IMR-90 (cell line): ENCODE data around the gene FOXF1. TPM values are rescaled to one million over a fixed set of nuclear protein-coding genes. Genes with fewer than 3 reads are reported as not detected.

ENCODE experiments used
- ATAC-seq: fragments of 200-7000 bp; cut with Tn5 transposase; 2 replicates; pipeline ENCODE4 v1.9.1; 2020; ENCODE audit warnings: low read depth, mild to moderate bottlenecking, moderate library complexity
- BruUV-seq: library from RNA; stranded (reverse); fragments of 400-500 nt; replicated peaks from 2 replicates; lab custom pipeline; 2021; lab: Mats Ljungman, UMichigan
- CTCF ChIA-PET: fragments of 300-600 bp; formaldehyde crosslinking; extraction: SDS; loops from one replicate; lab custom pipeline; 2021; ENCODE audit warnings: antibody characterized with exemption; lab: Yijun Ruan, JAX
- POLR2A ChIA-PET: fragments of 300-600 bp; sonication (Branson Sonifier 250); formaldehyde crosslinking; loops from one replicate; lab custom pipeline; 2022; ENCODE audit warnings: antibody characterized with exemption; ENCODE audit not compliant: unreplicated experiment; lab: Charles Lee
- DNase-seq: peaks from one replicate; pipeline ENCODE4 v3.0.0; 2013
- H2AFZ ChIP-seq: replicated peaks from 2 replicates; pipeline ENCODE3; 2013; ENCODE audit warnings: low read length, mild to moderate bottlenecking; ENCODE audit not compliant: poor library complexity
- H2AK5ac ChIP-seq: 2 replicates; pipeline ENCODE4 v1.6.1; 2013; ENCODE audit warnings: low read depth, low read length, inconsistent platforms
- H2AK9ac ChIP-seq: replicated peaks from 2 replicates; pipeline ENCODE3; 2013; ENCODE audit warnings: mild to moderate bottlenecking, low read depth, low read length, moderate library complexity; ENCODE audit not compliant: poor library complexity
- H2BK120ac ChIP-seq: 2 replicates; pipeline ENCODE4 v1.6.1; 2013; ENCODE audit warnings: low read depth, low read length, inconsistent platforms
- H2BK15ac ChIP-seq: 3 replicates; pipeline ENCODE4 v1.6.1; 2013; ENCODE audit warnings: low read depth, low read length, inconsistent platforms
- H2BK20ac ChIP-seq: 2 replicates; pipeline ENCODE4 v1.6.1; 2013; ENCODE audit warnings: low read depth, mild to moderate bottlenecking, inconsistent platforms, low read length, moderate library complexity
- H2BK5ac ChIP-seq: 2 replicates; pipeline ENCODE4 v1.6.1; 2013; ENCODE audit warnings: mild to moderate bottlenecking, low read depth, low read length, inconsistent platforms; ENCODE audit not compliant: poor library complexity, severe bottlenecking
- H3K14ac ChIP-seq: replicated peaks from 2 replicates; pipeline ENCODE4 v1.6.1; 2013; ENCODE audit warnings: low read depth, low read length, inconsistent platforms
- H3K18ac ChIP-seq: 2 replicates; pipeline ENCODE4 v1.6.1; 2013; ENCODE audit warnings: low read depth, low read length, control low read depth
- H3K23ac ChIP-seq: 2 replicates; pipeline ENCODE4 v1.6.1; 2013; ENCODE audit warnings: low read depth, low read length, inconsistent platforms
- H3K27ac ChIP-seq: 2 replicates; pipeline ENCODE4 v1.5.1; 2013; ENCODE audit warnings: mild to moderate bottlenecking, control low read depth, low read length; ENCODE audit not compliant: insufficient read depth
- H3K27me3 ChIP-seq: 2 replicates; pipeline ENCODE4 v1.6.1; 2013; ENCODE audit warnings: low read length; ENCODE audit not compliant: control insufficient read depth, insufficient read depth
- H3K36me3 ChIP-seq: 2 replicates; pipeline ENCODE4 v1.6.1; 2013; ENCODE audit warnings: low read length, mixed read lengths; ENCODE audit not compliant: control insufficient read depth, insufficient read depth
- H3K4ac ChIP-seq: 2 replicates; pipeline ENCODE4 v1.6.1; 2013; ENCODE audit warnings: low read depth, low read length, inconsistent platforms
- H3K4me1 ChIP-seq: 2 replicates; pipeline ENCODE4 v1.6.1; 2013; ENCODE audit warnings: low read length, mixed read lengths; ENCODE audit not compliant: control insufficient read depth, insufficient read depth
- H3K4me2 ChIP-seq: 2 replicates; pipeline ENCODE4 v1.6.1; 2013; ENCODE audit warnings: low read depth, mild to moderate bottlenecking, control low read depth, low read length, moderate library complexity
- H3K4me3 ChIP-seq: 2 replicates; pipeline ENCODE4 v1.5.1; 2013; ENCODE audit warnings: low read depth, mild to moderate bottlenecking, control low read depth, low read length, moderate library complexity; ENCODE audit not compliant: insufficient read depth
- H3K56ac ChIP-seq: 2 replicates; pipeline ENCODE4 v1.6.1; 2013; ENCODE audit warnings: low read length, inconsistent platforms; ENCODE audit not compliant: insufficient read depth; ENCODE audit errors: extremely low read depth
- H3K79me1 ChIP-seq, 2 experiments: 2 replicates each; pipeline ENCODE4 v1.6.1; 2013; ENCODE audit warnings: low read length in 2 of 2, inconsistent platforms in 1 of 2, low read depth in 1 of 2
- H3K9ac ChIP-seq: 2 replicates; pipeline ENCODE4 v1.6.1; 2013; ENCODE audit warnings: low read depth, low read length, control low read depth
- H3K9me1 ChIP-seq: 2 replicates; pipeline ENCODE4 v1.6.1; 2013; ENCODE audit warnings: low read length, inconsistent platforms; ENCODE audit not compliant: insufficient read depth
- H3K9me3 ChIP-seq: 2 replicates; pipeline ENCODE4 v1.6.1; 2013; ENCODE audit warnings: low read length; ENCODE audit not compliant: control insufficient read depth, insufficient read depth
- H4K20me1 ChIP-seq: 2 replicates; pipeline ENCODE4 v1.6.1; 2013; ENCODE audit warnings: low read length, inconsistent platforms; ENCODE audit not compliant: insufficient read depth
- H4K5ac ChIP-seq: 2 replicates; pipeline ENCODE4 v1.6.1; 2013; ENCODE audit warnings: mild to moderate bottlenecking, low read depth, low read length, control low read depth
- H4K8ac ChIP-seq, 2 experiments: 2 replicates each; pipeline ENCODE4 v1.6.1; 2013; ENCODE audit warnings: low read depth in 2 of 2, low read length in 2 of 2, control low read depth in 1 of 2, inconsistent platforms in 1 of 2
- H4K91ac ChIP-seq: 2 replicates; pipeline ENCODE4 v1.6.1; 2013; ENCODE audit warnings: low read depth, low read length, inconsistent platforms; ENCODE audit not compliant: insufficient read depth
- BHLHE40 ChIP-seq: fragments of 150-350 bp; IDR thresholded peaks from 2 replicates; pipeline ENCODE4 v1.6.1; 2016; ENCODE audit warnings: mild to moderate bottlenecking, low read depth, low read length
- CEBPB ChIP-seq: IDR thresholded peaks from 2 replicates; pipeline ENCODE4 v1.6.1; 2012; ENCODE audit warnings: low read depth, low read length, improper control_type of control experiment
- CHD1 ChIP-seq: IDR thresholded peaks from 2 replicates; pipeline ENCODE4 v1.6.1; 2012; ENCODE audit warnings: low read depth, low read length, improper control_type of control experiment
- CTCF ChIP-seq: conservative IDR thresholded peaks from 2 replicates; pipeline ENCODE4 v1.5.1; 2012; ENCODE audit warnings: mild to moderate bottlenecking, low read depth, low read length, improper control_type of control experiment
- ELK1 ChIP-seq: fragments of 150-350 bp; IDR thresholded peaks from 2 replicates; pipeline ENCODE4 v1.6.1; 2016; ENCODE audit warnings: low read depth, mild to moderate bottlenecking, low read length, moderate library complexity, borderline replicate concordance
- FOS ChIP-seq: fragments of 150-350 bp; IDR thresholded peaks from 2 replicates; pipeline ENCODE4 v1.6.1; 2016; ENCODE audit warnings: low read depth, low read length
- MAZ ChIP-seq: IDR thresholded peaks from 2 replicates; pipeline ENCODE4 v1.6.1; 2012; ENCODE audit warnings: low read depth, mild to moderate bottlenecking, low read length, improper control_type of control experiment, moderate library complexity, borderline replicate concordance
- MXI1 ChIP-seq: IDR thresholded peaks from 2 replicates; pipeline ENCODE4 v1.6.1; 2012; ENCODE audit warnings: low read depth, mild to moderate bottlenecking, low read length, moderate library complexity, borderline replicate concordance
- NFE2L2 ChIP-seq: fragments of 150-350 bp; IDR thresholded peaks from 2 replicates; pipeline ENCODE4 v1.6.1; 2016; ENCODE audit warnings: low read depth, mild to moderate bottlenecking, low read length
- POLR2A ChIP-seq: IDR thresholded peaks from 2 replicates; pipeline ENCODE4 v1.6.1; 2012; ENCODE audit warnings: mild to moderate bottlenecking, low read depth, low read length
- RAD21 ChIP-seq: IDR thresholded peaks from 2 replicates; pipeline ENCODE4 v1.6.1; 2012; ENCODE audit warnings: low read length, improper control_type of control experiment
- RCOR1 ChIP-seq: IDR thresholded peaks from 2 replicates; pipeline ENCODE4 v1.6.1; 2012; ENCODE audit warnings: mild to moderate bottlenecking, low read length, improper control_type of control experiment; ENCODE audit not compliant: insufficient replicate concordance
- RFX5 ChIP-seq: IDR thresholded peaks from 2 replicates; pipeline ENCODE4 v1.8.0; 2012; ENCODE audit warnings: low read depth, mild to moderate bottlenecking, low read length, moderate library complexity
- SMC3 ChIP-seq: fragments of 150-350 bp; IDR thresholded peaks from 2 replicates; pipeline ENCODE4 v1.6.1; 2016; ENCODE audit warnings: low read depth, mild to moderate bottlenecking, antibody characterized with exemption, low read length, moderate library complexity
- USF2 ChIP-seq: fragments of 150-350 bp; IDR thresholded peaks from 2 replicates; pipeline ENCODE4 v1.6.1; 2017; ENCODE audit warnings: mild to moderate bottlenecking, antibody characterized with exemption, low read length, low read depth
- WGBS, 2 experiments: methylation state at CpG; one replicate each; pipeline versions ENCODE4 v1.1.5 to v1.1.7; 2013; ENCODE audit warnings: missing lambda C conversion rate in 2 of 2; ENCODE audit not compliant: insufficient read length in 1 of 2; ENCODE audit errors: extremely low coverage in 2 of 2; 5-methylcytosine and 5-hydroxymethylcytosine counted together
- dilution Hi-C: fragments of 300-500 bp; cut with HindIII; formaldehyde crosslinking; loops from one replicate; pipeline ENCODE4 v1.14.3; 2018; ENCODE audit warnings: low sequenced_read_pairs; ENCODE audit not compliant: unreplicated experiment
- in situ Hi-C: fragments of 300-500 bp; cut with MboI; formaldehyde crosslinking; loops from 3 replicates; pipeline ENCODE4 v1.14.3; 2019; ENCODE audit warnings: low sequenced_read_pairs, inconsistent platforms, mixed read lengths
- intact Hi-C: fragments of 100-400 bp; cut with micrococcal nuclease; formaldehyde crosslinking; loops from 2 replicates; pipeline ENCODE4 v1.10.0; 2022
- polyA plus RNA-seq, 3 experiments: library from polyadenylated mRNA; depleted of rRNA; stranded (reverse); fragments of >200 nt; gene quantifications; 2 replicates each; pipeline ENCODE4 v1.2.3, GENCODE V29; 2012; ENCODE audit warnings: low replicate concordance in 1 of 3
- total RNA-seq: library from RNA; depleted of rRNA; stranded (reverse); fragments of >200 nt; gene quantifications from 2 replicates; pipeline ENCODE4 v1.2.3, GENCODE V29; 2012

FOXF1 gene
- total and polyA plus RNA-seq, 2 of the 4 experiments (the other 2 are of a cell fraction) = 2.7 to 33.0 TPM

- H2BK20ac ChIP-seq = no peak overlapping the region
- no peak overlapping the region for H4K91ac ChIP-seq
- BruUV-seq = no TSS peak
- TF ChIP-seq SMC3 (no peak), MXI1 (no peak), RAD21 (no peak), CEBPB (no peak), USF2 (no peak), RFX5 (no peak), CTCF (no peak), ELK1 (no peak), NFE2L2 (no peak), MAZ (no peak), CHD1 (no peak), RCOR1 (no peak), BHLHE40 (no peak), FOS (no peak), POLR2A (no peak)
- H2AK5ac ChIP-seq = peak overlapping the region; percentile 7; the same call in 1 of the 2 replicates
- peaks cover 99% of the 10 kb centered on the region for H4K20me1 ChIP-seq
- peaks cover 47 to 93% of the 10 kb centered on the region in 2 experiments for H3K79me1 ChIP-seq
- intact Hi-C loops (no loop called here), in situ Hi-C loops (no loop called here), dilution Hi-C loops (no loop called here)
- no peak overlapping the region for H2BK120ac ChIP-seq
- H3K23ac ChIP-seq = peak overlapping the region; percentile 66
- H3K18ac ChIP-seq = no peak overlapping the region
- peak overlapping the region; percentile 53 for H3K14ac ChIP-seq
- no peak overlapping the region for H3K27ac ChIP-seq
- 82% methylated on average over 2 of the region's 7 CpGs; no CpG with 5 or more reads in 1 of the 2 experiments for WGBS, 2 experiments
- H2BK15ac ChIP-seq = no peak overlapping the region
- no peak overlapping the region for H3K4me2 ChIP-seq
- POLR2A ChIA-PET = no interaction called here
- CTCF ChIA-PET = no interaction called here
- DNase-seq (no peak), ATAC-seq (no peak)
- peaks cover 63% of the 10 kb centered on the region for H3K9me1 ChIP-seq
- peaks cover 87% of the 10 kb centered on the region for H3K36me3 ChIP-seq
- no peak overlapping the region for H4K5ac ChIP-seq
- H3K4me1 ChIP-seq = peaks cover 35% of the 10 kb centered on the region
- H3K27me3 ChIP-seq = no peaks in the 10 kb centered on the region
- H3K56ac ChIP-seq = no peak overlapping the region
- no peak overlapping the region for H3K4me3 ChIP-seq
- no peak overlapping the region for H2AFZ ChIP-seq
- H3K9me3 ChIP-seq = no peaks in the 10 kb centered on the region
- no peak overlapping the region for H3K9ac ChIP-seq
- H2AK9ac ChIP-seq = no peak overlapping the region
- no peak overlapping the region for H2BK5ac ChIP-seq
- H4K8ac ChIP-seq = no peak overlapping the region
- peak overlapping the region; percentile 7; the same call in 1 of the 2 replicates for H3K4ac ChIP-seq
Measured at GRCh38 chr16:86491640-86492023, 18.7 kb upstream of the FOXF1 start.
